NCI-H2107 treated with DMSO at 0.1 percent for 48 hours (cell line): Measurements from ENCODE around the gene MDM2.

ENCODE experiments used
- DNase-seq: peaks from one replicate; lab custom pipeline; 2025; ENCODE audit not compliant: unreplicated experiment; lab: John Stamatoyannopoulos, UW

The MDM2 gene

GRCh38 chr12:68899251-68899771, 91.3 kb downstream of the MDM2 start:
- no peak for DNase-seq

- no peak for DNase-seq
Measured at GRCh38 chr12:68900241-68900640, 92.3 kb downstream of the MDM2 start.
